HFFc6 (cell line): ENCODE results near the gene ZNF346. TPM values are rescaled to one million over a fixed set of nuclear protein-coding genes. Genes with fewer than 3 reads are reported as not detected.

Source experiments
- DNase-seq: peaks from one replicate; pipeline ENCODE4 v3.0.0-alpha.2; 2018
- H3K27ac Mint-ChIP-seq: 2 replicates; pipeline ENCODE4 v1.8.0; 2020; ENCODE audit warnings: mild to moderate bottlenecking, mixed read lengths
- H3K27me3 Mint-ChIP-seq: 2 replicates; pipeline ENCODE4 v1.8.0; 2021; ENCODE audit warnings: mild to moderate bottlenecking, moderate library complexity, mixed read lengths; ENCODE audit not compliant: insufficient read depth
- H3K36me3 Mint-ChIP-seq: 2 replicates; pipeline ENCODE4 v1.8.0; 2021; ENCODE audit warnings: low read depth, mixed read lengths
- H3K4me1 Mint-ChIP-seq: 2 replicates; pipeline ENCODE4 v1.8.0; 2020; ENCODE audit warnings: low read depth, mixed read lengths
- H3K4me3 Mint-ChIP-seq: 2 replicates; pipeline ENCODE4 v1.8.0; 2020; ENCODE audit warnings: mild to moderate bottlenecking, moderate library complexity, mixed read lengths
- H3K9me3 Mint-ChIP-seq: 2 replicates; pipeline ENCODE4 v1.8.0; 2020; ENCODE audit warnings: mild to moderate bottlenecking, mixed read lengths
- total RNA-seq, 6 experiments: library from RNA; stranded (reverse); fragmentation: NEBNext Ultra II Directional; extraction: Animal tissue kit (Norgen Biotek cat#: 25700); gene quantifications; 2 replicates in 1 of 6; 3 replicates in 5 of 6; pipeline ENCODE4 v1.2.3, GENCODE V29; 2021
- TF ChIP-seq, protein P1 (sequence below): fragments of 200-600 bp; sonication (generic); IDR thresholded peaks from 2 replicates; pipeline ENCODE4 v1.5.0; 2021; ENCODE audit warnings: antibody characterized with exemption, mild to moderate bottlenecking

ZNF346 gene
- total RNA-seq, 6 experiments from 2014 or later = 11.2 to 15.1 (median 12.0) TPM

DNA sequence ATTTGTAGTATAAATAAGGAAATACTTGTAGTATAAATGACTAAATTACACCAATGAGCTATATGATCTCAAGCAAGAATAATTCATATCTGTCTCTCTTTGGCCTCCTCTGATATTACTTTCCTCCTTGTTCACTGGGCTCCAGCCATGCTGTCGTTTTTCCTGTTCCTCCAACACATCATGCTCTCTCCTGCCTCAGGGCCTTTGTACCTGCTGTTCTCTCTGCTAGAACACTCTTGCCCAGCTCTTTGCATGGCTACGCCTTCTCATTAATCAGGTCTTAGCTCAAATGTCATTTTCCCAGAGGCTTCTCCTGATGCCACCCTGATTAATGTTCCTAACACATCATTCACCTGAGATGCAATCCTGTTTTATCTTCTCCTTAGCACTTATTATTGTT is 2.5 kb upstream of the ZNF346 start:
- Mint-ChIP-seq H3K9me3 (no peaks in the 10 kb centered on the region), H3K27ac (no peak overlapping the region), H3K4me3 (no peak overlapping the region), H3K27me3 (peaks cover 2% of the 10 kb centered on the region; the same call in 1 of the 2 replicates), H3K36me3 (peaks cover 8% of the 10 kb centered on the region; the same call in 1 of the 2 replicates), H3K4me1 (peaks cover 29% of the 10 kb centered on the region)
- DNase-seq = no peak
- TF ChIP-seq, protein P1, sequence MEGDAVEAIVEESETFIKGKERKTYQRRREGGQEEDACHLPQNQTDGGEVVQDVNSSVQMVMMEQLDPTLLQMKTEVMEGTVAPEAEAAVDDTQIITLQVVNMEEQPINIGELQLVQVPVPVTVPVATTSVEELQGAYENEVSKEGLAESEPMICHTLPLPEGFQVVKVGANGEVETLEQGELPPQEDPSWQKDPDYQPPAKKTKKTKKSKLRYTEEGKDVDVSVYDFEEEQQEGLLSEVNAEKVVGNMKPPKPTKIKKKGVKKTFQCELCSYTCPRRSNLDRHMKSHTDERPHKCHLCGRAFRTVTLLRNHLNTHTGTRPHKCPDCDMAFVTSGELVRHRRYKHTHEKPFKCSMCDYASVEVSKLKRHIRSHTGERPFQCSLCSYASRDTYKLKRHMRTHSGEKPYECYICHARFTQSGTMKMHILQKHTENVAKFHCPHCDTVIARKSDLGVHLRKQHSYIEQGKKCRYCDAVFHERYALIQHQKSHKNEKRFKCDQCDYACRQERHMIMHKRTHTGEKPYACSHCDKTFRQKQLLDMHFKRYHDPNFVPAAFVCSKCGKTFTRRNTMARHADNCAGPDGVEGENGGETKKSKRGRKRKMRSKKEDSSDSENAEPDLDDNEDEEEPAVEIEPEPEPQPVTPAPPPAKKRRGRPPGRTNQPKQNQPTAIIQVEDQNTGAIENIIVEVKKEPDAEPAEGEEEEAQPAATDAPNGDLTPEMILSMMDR = no peak

DNA sequence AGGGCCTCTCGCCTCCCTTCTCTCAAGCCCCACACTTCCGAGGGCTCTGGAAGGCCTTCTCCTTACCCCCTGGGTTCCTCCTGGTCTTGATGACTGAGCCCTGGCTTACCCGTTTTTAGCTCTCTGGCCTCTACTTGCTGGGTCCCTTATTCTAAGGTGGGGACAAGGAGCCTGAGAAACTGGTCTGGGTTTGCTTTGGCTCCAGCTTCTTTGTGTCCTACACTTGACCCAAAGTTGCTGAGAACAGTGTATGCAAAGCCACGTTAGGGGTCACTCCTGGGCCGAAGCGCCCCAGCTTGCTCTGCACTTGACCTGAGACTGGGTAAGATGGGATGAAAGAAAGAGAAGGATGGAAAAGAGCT is 788 bp downstream of the ZNF346 start:
- DNase-seq = no peak
- Mint-ChIP-seq H3K27me3 (peaks cover 2% of the 10 kb centered on the region; the same call in 1 of the 2 replicates), H3K9me3 (no peaks in the 10 kb centered on the region), H3K4me1 (peaks cover 35% of the 10 kb centered on the region), H3K36me3 (peaks cover 15% of the 10 kb centered on the region), H3K27ac (peak overlapping the region; percentile 98), H3K4me3 (peak overlapping the region; percentile 100)
- TF ChIP-seq, protein P1 = no peak

DNA sequence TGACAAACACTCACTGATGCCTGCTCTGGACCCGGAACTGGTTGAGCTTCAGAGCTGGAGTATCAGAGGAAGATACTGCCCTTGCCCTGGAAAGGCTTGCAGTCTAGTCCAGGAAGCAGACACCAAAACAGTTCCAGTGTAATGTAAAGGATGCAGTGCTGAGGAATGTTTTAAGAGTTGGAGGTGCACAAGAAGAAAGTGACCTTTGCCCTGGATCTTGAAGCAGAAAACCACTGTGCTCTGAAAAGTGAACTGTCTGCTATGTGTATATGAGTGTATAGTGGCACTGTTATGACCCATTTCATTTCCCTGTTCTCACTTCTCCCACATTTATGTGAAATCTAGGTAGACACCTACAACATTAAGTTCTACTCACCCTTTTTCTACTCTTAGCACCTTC is 2.1 kb downstream of the ZNF346 start:
- H3K27me3 Mint-ChIP-seq = peaks cover 2% of the 10 kb centered on the region; the same call in 1 of the 2 replicates
- H3K4me1 Mint-ChIP-seq = peaks cover 35% of the 10 kb centered on the region
- DNase-seq = no peak
- H3K36me3 Mint-ChIP-seq = peaks cover 20% of the 10 kb centered on the region
- H3K4me3 Mint-ChIP-seq = peak overlapping the region; percentile 43
- peak overlapping the region; percentile 27; the same call in 1 of the 2 replicates for H3K27ac Mint-ChIP-seq
- H3K9me3 Mint-ChIP-seq = no peaks in the 10 kb centered on the region
- TF ChIP-seq, protein P1 = no peak

DNA sequence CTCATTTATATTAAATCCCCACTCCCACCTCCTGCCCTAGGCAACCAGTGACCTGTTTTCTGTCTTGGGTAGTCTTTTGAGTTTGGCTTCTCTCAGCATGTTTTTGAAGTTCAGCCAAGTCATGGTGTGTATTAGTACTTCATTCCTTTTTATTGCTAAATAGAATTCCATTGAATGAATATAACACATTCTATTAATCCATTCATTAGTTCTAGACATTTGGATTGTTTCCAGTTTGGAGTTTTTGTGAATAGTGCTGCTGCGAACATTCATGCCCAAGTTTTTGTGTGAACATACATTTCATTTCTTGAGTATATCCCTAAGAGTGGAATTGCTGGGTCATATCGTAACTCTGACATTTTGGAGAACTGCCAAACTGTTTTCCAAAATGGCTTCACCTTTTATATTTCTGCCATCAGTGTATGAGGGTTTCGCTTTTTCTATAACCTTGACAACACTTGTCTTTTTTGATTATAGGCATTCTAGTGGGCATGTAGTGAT is 2.7 kb downstream of the ZNF346 start:
- peaks cover 2% of the 10 kb centered on the region; the same call in 1 of the 2 replicates for H3K27me3 Mint-ChIP-seq
- no peak for DNase-seq
- H3K36me3 Mint-ChIP-seq = peaks cover 22% of the 10 kb centered on the region
- H3K9me3 Mint-ChIP-seq = no peaks in the 10 kb centered on the region
- H3K27ac Mint-ChIP-seq = no peak overlapping the region
- no peak overlapping the region for H3K4me3 Mint-ChIP-seq
- TF ChIP-seq, protein P1 = no peak
- peaks cover 35% of the 10 kb centered on the region for H3K4me1 Mint-ChIP-seq

DNA sequence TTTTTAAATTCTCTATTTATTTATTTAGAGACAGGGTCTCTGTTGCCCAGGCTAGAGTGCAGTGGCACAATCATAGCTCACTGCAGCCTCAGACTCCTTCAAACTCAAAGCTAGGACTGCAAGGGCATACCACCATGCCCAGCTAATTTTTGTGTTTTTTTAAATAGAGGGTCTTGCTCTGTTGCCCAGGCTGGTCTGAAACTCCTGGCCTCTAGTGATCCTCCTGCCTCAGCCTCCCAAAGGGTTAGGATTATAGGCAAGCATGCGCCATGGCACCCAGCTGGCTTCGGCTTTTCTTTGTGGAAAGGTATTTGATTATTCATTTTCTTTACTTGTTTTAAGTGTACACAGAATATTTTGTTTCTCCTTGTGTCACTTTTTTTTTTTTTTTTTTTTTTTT is 5.2 kb downstream of the ZNF346 start:
- H3K4me3 Mint-ChIP-seq = no peak overlapping the region
- no peak overlapping the region for H3K27ac Mint-ChIP-seq
- H3K9me3 Mint-ChIP-seq = no peaks in the 10 kb centered on the region
- TF ChIP-seq, protein P1 = no peak
- peaks cover 29% of the 10 kb centered on the region for H3K4me1 Mint-ChIP-seq
- H3K36me3 Mint-ChIP-seq = peaks cover 30% of the 10 kb centered on the region
- no peak for DNase-seq
- peaks cover 2% of the 10 kb centered on the region; the same call in 1 of the 2 replicates for H3K27me3 Mint-ChIP-seq
